Measurements from ENCODE around the gene DBN1. TPM values are rescaled to one million over a fixed set of nuclear protein-coding genes. Genes with fewer than 3 reads are reported as not detected.

The DBN1 gene
- total and polyA plus RNA-seq, 9 of the 15 experiments (the other 6 are each of a cell fraction or from before 2014, with no cell fraction given): 0.25 to 87.2 (median 27.9) TPM

- Histone ChIP-seq H3K27me3 (ENCODE audit: control insufficient read depth in 2 of 2, insufficient read depth in 2 of 2, low read length in 2 of 2) (no peaks in the 10 kb centered on the region), H3K9me1 (ENCODE audit: control insufficient read depth, insufficient read depth, low read length) (no peaks in the 10 kb centered on the region), H3K4me2 (ENCODE audit: insufficient read depth, low read length) (peak overlapping the region; percentile 91), H2AFZ (ENCODE audit: low read depth, low read length) (peak overlapping the region; percentile 36; the same call in 1 of the 2 replicates), H4K20me1 (replicated peaks; ENCODE audit: control insufficient read depth, insufficient read depth, low read length) (no peaks in the 10 kb centered on the region; the same call in 1 of the 2 replicates), H3K27ac (ENCODE audit: extremely low read depth, low read depth, low read length) (peak overlapping the region; percentile 95), H3K9me3 (replicated peaks; ENCODE audit: control insufficient read depth, insufficient read depth, low read depth, low read length) (no peaks in the 10 kb centered on the region), H3K36me3 (ENCODE audit: control insufficient read depth, insufficient read depth, low read length) (peaks cover 40% of the 10 kb centered on the region; the same call in 2 of the 3 replicates), H3K4me1 (replicated peaks in 1 of 2; ENCODE audit: control insufficient read depth in 2 of 2, insufficient read depth in 2 of 2, low read length in 2 of 2) (peaks cover 57 to 91% of the 10 kb centered on the region in 2 experiments), H3K4me3 (peak overlapping the region; percentile 82), H3K79me2 (ENCODE audit: control insufficient read depth, insufficient read depth, low read length) (peaks cover 51% of the 10 kb centered on the region), H3K9ac (ENCODE audit: insufficient read depth in 1 of 2, low read depth in 2 of 2, low read length in 2 of 2) (peak overlapping the region; percentile 89 to 98)
- intact Hi-C loops (cut with micrococcal nuclease): loop anchor here (1.0 to 5.0 kb wide), 3 partner anchors 41 to 180 kb away; partner anchors contain the start of gene FAM193B
- peak; percentile 71 to 95 (median 81) for DNase-seq (ENCODE audit: extremely low read depth in 1 of 4, low spot score in 3 of 4)
- 0% methylated on average over 4 of the region's 29 CpGs for WGBS (ENCODE audit: insufficient coverage, low coverage, missing lambda C conversion rate)
- peak; percentile 76 for ATAC-seq
- BruUV-seq (replicated peaks): no TSS peak
- peak; percentile 58 for FAIRE-seq
- CTCF ChIA-PET (ENCODE audit: low intra/inter-chr PET ratio): no interaction called here
- in situ Hi-C loops (cut with MboI): no loop called here
- POLR2A ChIA-PET: interaction anchor here (0.5 to 2.7 kb wide), 18 partner anchors 9 to 130 kb away, joined by 3 to 26 read pairs (median 5); partner anchors contain the start of gene DOK3
- TF ChIP-seq ELF4 (CRISPR knock-in tag; IDR thresholded peaks at IDR 0.05) (no peak), ZNF830 (CRISPR knock-in tag; IDR thresholded peaks at IDR 0.05) (no peak), RNF219 (CRISPR knock-in tag; IDR thresholded peaks at IDR 0.05) (no peak), MCM3 (IDR thresholded peaks at IDR 0.05) (no peak), SMARCE1 (IDR thresholded peaks at IDR 0.05) (peak; percentile 39; the same call in 1 of the 2 replicates), MTA3 (IDR thresholded peaks at IDR 0.05; ENCODE audit: borderline replicate concordance) (peak; percentile 67; the same call in 1 of the 2 replicates), ZNF395 (CRISPR knock-in tag; IDR thresholded peaks at IDR 0.05) (peak; percentile 84), SMAD3 (CRISPR knock-in tag; conservative IDR thresholded peaks at IDR 0.05) (no peak), FIP1L1 (IDR thresholded peaks at IDR 0.05; ENCODE audit: low read depth, low read length, poor library complexity, severe bottlenecking) (peak; percentile 73), PCBP1 (IDR thresholded peaks at IDR 0.05; ENCODE audit: low read depth, low read length, poor library complexity, severe bottlenecking) (peak; percentile 98), ZNF511 (CRISPR knock-in tag; IDR thresholded peaks at IDR 0.05) (peak; percentile 67; the same call in 1 of the 2 replicates), MLLT1 (IDR thresholded peaks at IDR 0.05) (0 out of 4 replicates have a peak, but pooled peaks of 1 of the 2 experiments have one; percentile 46), SUPT5H (IDR thresholded peaks at IDR 0.05) (no peak; the same call in 1 of the 2 replicates), ZFP30 (CRISPR knock-in tag; IDR thresholded peaks at IDR 0.05; ENCODE audit: borderline replicate concordance) (no peak), ARID1B (IDR thresholded peaks at IDR 0.05) (peak; percentile 35; the same call in 1 of the 2 replicates), BCOR (IDR thresholded peaks at IDR 0.05) (peak; percentile 80; the same call in 1 of the 2 replicates)
Observed at GRCh38 chr5:177496727-177497291, 23.4 kb upstream of the DBN1 start.

All from K562 (cell line).